ENCODE results near the gene GPR156. TPM values are rescaled to one million over a fixed set of nuclear protein-coding genes. Genes with fewer than 3 reads are reported as not detected.
A peak's percentile ranks its signal among the peaks of the same experiment; 100 is the strongest.
"Not testable (repeated sequence)": the region's sequence is repeated elsewhere in the genome, so short reads cannot be mapped to it uniquely, and the experiment has no call there.

GPR156 gene
- total RNA-seq, 1 donor from 2014 or later = 0.13 TPM

GRCh38 chr3:120274739-120275167 lies 10.3 kb downstream of the GPR156 start:
- DNase-seq (ENCODE audit: low read depth, low spot score) = no peak

DNA sequence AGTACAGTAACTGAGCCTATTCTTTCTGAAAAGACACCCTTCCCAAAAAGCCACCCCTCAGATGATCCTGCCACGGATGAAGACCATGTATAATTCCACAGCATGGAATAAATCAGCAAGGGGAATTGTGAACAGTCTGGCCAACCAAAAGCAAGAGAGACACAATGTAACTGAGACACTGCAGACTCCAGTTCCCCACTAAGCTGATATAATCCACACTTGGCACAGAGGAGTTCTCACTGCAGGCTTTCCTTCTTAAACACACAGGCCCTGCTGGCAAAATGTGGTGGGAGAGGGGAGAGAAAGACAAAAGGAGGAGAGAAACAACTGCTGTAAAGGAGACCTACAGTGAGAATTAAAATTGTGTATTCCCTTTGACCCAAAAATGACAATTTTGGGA lies 12.7 kb downstream of the GPR156 start:
- DNase-seq (ENCODE audit: low read depth, low spot score) = no peak

DNA sequence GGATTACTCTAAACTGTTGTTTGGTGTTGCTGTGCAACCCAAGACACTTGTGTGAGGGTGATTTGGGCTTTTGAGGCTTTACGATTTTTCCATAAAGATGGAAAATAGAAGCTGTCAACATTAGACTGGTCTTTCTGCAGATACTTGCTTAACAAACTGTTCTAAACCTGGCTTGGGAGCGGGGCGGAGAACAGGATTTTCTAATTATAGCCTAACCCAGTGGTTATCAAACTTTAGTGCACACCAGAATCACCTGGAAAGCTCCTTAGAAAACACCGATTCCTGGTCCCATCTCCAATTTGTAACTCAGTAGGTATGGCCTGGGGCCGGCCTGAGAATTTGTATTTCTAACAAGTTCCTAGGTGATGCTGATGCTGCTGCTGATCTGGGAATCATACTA lies 19.0 kb downstream of the GPR156 start:
- DNase-seq (ENCODE audit: low read depth, low spot score) = no peak

DNA sequence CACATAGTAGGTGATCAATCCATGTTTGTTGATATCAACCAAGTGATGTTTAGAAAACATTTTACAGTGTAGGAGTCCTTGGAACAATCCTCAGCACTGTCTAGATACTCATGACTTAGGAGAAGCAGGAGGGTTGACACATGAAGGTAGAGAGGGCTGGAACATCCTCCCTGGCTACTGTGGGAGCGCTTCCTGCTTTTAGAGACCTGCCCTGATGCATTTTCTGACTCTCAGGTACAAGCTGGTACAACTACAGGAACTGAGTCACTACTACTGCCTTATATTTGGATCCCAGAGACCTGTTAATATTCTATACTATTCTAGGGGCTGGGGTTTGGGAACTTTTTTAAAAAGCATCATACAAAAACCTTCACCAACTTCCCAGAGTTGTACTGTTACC lies 20.1 kb downstream of the GPR156 start:
- DNase-seq (ENCODE audit: low read depth, low spot score) = no peak

GRCh38 chr3:120263792-120264191 lies 21.2 kb downstream of the GPR156 start:
- DNase-seq (ENCODE audit: low read depth, low spot score) = no peak

DNA sequence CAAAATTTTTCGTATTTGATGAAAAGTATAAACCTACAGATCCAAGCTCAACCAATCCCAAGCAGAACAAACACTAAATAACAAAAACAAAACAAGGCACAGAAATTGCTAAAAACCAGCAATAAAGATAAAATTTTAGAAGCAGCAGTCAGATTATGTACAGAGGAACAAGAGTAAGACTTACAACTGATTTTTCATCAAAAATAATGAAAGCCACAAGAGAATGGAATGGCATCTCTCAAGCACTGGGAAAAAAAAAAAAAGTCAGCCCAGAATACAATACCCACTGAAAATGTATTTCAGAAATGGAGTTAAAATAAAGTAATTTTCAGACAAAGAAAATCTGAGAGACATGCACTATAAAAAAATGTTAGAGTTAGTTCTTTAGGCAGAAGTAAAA lies 27.0 kb downstream of the GPR156 start:
- no peak for DNase-seq (ENCODE audit: low read depth, low spot score)

DNA sequence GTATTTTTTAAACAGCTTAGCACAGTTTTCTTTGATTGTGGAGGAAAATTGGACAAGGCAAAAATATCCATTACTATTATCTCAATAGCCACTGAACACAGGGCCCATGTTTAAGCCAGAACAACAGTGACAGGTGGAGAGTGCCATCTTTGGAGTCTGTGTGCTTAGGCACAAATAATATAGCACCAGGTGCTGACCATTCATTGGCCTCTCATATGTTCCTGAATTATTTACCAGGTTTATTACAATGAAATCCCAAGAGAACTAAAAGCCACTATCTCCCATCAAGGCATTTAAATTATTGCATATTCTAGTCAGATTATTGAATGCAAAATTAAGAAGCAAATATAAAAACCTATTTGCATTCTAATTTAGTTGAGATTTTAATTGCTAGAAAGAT lies 39.6 kb downstream of the GPR156 start:
- DNase-seq (ENCODE audit: low read depth, low spot score) = no peak

DNA sequence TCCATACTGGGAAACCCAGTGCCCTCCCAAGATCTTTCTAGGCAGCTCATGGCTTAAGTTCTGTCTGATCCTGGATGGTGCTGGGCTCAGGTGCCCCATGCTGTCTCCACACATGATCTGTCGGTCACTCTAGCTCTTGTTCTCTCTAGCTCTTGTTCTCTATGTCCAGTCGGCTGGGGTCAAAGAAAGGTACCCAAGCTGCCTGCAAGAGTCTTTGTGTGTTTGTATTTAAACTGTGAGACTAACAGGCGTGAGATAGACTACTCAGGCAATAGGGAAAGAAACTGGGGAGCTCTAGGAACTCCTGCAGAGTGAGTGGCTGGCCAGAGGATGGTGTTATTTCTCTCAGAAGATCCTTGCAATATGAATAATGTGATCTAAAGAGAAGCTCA lies 40.2 kb downstream of the GPR156 start:
- DNase-seq (ENCODE audit: low read depth, low spot score) = no peak

GRCh38 chr3:120239644-120240043 lies 45.4 kb downstream of the GPR156 start:
- DNase-seq (ENCODE audit: low read depth, low spot score) = no peak

DNA sequence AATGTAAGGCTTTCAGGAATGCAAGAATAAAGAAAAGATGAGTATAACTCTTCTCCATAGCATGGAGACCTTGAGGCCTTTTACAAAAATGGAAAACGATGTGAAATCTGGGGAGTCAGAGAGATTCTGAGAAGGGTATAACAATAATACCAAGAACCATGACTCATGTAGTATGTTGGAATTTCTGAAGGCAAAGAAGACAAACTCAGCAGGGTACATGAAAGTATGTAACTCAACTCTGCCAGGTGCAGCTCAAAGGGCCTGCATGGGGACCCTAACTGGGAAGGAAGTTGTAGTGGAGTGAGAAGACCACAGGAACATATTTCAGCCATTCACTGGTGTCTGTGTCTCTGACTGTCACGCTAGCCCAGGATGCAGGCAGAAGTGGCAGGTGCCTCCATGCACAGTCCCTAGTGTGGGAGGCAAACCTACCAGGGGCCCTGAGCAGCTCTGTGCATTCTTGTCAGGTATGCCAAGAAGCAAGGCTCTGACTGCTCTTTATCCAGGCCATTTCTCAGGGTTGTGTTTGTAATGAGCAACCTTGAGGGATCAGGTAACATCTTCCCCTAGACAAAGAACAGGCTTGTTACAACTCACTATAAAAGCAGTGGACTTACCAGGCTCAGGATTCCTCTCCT lies 57.2 kb downstream of the GPR156 start:
- DNase-seq (ENCODE audit: low read depth, low spot score) = no peak

GRCh38 chr3:120224237-120224636 lies 60.8 kb downstream of the GPR156 start:
- no peak for DNase-seq (ENCODE audit: low read depth, low spot score)

- DNase-seq (ENCODE audit: low read depth, low spot score) = no peak
These were observed 66.0 kb downstream of the GPR156 start for GRCh38 chr3:120218981-120219380.

- not testable (repeated sequence) for DNase-seq (ENCODE audit: low read depth, low spot score)
These were observed 68.4 kb downstream of the GPR156 start for GRCh38 chr3:120216633-120217032.

GRCh38 chr3:120214176-120214575 lies 70.8 kb downstream of the GPR156 start:
- no peak for DNase-seq (ENCODE audit: low read depth, low spot score)

GRCh38 chr3:120212505-120212904 lies 72.5 kb downstream of the GPR156 start:
- no peak for DNase-seq (ENCODE audit: low read depth, low spot score)

- DNase-seq (ENCODE audit: low read depth, low spot score) = no peak
These were observed 75.6 kb downstream of the GPR156 start for GRCh38 chr3:120209425-120209824.

DNA sequence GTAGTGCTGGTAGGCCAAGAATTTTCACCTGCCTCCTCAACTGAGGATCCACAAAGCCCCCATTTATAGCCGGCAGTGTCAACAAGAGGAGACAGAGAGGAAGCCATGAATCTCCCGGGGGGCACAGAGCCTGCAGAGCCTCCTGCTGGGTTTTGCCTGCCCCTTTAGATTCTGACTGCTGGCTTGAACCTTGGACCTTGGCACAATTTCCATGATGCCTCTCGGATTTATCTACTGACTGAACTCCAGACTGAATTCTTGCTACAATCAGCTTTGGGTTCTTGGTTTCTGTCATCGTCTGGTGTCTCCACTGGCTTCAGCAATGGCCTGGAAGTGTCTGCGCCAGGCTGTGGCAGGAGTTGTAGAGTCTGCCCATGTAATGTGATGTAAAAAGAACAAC lies 80.7 kb downstream of the GPR156 start:
- DNase-seq (ENCODE audit: low read depth, low spot score) = no peak

DNA sequence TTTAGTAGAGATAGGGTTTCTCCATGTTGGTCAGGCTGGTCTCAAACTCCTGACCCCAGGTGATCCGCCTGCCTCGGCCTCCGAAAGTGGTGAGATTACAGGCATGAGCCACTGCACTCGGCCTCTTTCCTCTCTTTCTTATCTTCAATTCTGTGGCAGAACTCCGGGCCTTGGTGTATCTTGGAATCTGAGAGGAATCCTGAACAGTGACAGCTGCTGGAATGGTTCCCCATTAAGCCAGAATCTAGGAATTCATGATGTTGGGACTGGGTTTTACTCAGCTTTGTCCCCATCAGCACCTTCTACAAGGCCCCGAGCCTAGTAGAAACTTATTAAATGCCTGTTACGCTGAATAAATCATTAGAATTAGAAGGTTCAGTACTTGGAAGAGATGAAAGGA lies 81.4 kb downstream of the GPR156 start:
- DNase-seq (ENCODE audit: low read depth, low spot score) = no peak

GRCh38 chr3:120203016-120203415 lies 82.0 kb downstream of the GPR156 start:
- peak; percentile 55 for DNase-seq (ENCODE audit: low read depth, low spot score)

DNA sequence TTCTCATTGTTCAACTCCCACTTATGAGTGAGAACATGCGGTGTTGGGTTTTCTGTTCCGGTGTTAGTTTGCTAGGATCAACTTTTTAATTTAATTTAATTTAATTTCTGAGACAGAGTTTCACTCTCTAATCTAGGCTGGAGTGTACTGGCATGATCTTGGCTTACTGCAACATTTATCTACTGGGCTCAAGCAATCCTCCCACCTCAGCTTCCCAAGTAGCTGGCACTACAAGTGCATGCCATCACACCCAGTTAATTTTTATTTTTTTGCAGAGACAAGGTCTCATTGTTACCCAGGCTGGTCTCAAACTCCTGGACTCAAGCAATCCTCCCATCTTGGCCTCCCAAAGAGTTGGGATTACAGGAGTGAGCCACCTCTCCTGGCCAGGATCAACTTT lies 82.7 kb downstream of the GPR156 start:
- DNase-seq (ENCODE audit: low read depth, low spot score) = no peak

DNA sequence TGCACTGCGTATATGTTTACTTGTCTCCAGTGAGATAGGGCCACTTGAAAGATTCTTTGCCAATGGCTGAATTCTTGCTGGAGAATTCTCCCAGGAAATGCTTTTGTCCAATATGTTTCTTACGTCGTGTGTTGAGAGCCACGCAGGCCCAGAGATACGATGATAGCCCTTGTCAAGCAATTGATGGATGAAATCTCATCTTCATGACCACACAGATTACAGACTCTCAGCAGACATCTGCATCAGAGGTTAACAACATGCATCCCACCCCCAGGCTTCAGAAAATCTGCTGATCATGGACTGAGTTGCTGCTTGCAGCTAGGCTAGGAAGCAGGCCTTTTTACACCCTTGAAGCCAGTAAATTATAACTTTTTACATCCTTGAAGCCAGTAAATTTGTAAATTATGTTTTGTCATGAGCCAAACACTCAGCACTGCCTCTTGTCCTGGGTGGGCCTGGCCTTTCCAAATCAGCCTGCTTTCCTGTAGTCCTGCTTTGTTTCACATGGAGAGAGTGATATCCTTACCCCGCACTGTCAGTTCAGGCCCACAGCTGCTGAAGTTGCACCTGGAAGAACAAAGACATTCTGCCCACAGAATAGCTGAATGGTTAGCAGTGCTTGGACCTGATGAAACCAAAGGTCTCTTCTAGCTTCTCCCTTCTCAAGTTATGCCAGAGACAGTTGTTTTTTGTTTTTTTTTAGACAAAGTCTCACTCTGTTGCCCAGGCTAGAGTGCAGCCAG lies 84.4 kb downstream of the GPR156 start:
- no peak for DNase-seq (ENCODE audit: low read depth, low spot score)

GRCh38 chr3:120198305-120198878 lies 86.6 kb downstream of the GPR156 start:
- no peak for DNase-seq (ENCODE audit: low read depth, low spot score)

- DNase-seq (ENCODE audit: low read depth, low spot score) = no peak
These were observed 88.2 kb downstream of the GPR156 start for GRCh38 chr3:120196812-120197211.

All from pulmonary artery endothelial cell (primary cell).